ENCODE measurements around the gene LTBP1.

LTBP1 gene

DNA sequence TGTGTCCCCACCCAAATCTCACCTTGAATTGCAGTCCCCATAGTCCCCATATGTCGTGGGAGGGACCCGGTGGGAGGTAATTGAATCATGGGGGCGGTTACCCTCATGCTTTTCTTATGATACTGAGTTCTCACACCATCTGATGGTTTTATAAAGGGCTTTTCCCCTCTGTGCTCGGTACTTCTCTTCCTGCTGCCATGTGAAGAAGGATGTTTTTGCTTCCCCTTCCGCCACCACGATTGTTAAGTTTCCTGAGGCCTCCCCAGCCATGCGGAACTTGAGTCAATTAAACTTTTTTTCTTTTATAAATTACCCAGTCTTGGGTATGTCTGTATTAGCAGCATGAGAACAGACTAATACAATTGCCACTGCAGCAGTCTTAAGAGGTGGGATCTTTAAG is 134.9 kb downstream of the LTBP1 start:
- H4K20me1 ChIP-seq (ENCODE audit: insufficient read depth) = no peaks in the 10 kb centered on the region
- no peak overlapping the region for H3K4me2 ChIP-seq
- no peaks in the 10 kb centered on the region for H3K27me3 ChIP-seq (ENCODE audit: insufficient read depth, low read depth)
- H3K4me1 ChIP-seq (ENCODE audit: low read depth, poor library complexity, severe bottlenecking) = no peaks in the 10 kb centered on the region
- H3K9ac ChIP-seq = no peak overlapping the region
- H3K36me3 ChIP-seq (ENCODE audit: insufficient read depth) = no peaks in the 10 kb centered on the region
- H3K79me2 ChIP-seq (ENCODE audit: insufficient read depth, low read depth) = no peaks in the 10 kb centered on the region
- no peak overlapping the region for H3K4me3 ChIP-seq (IDR thresholded peaks at IDR 0.05; ENCODE audit: insufficient read depth, low read depth, low read length)
- H2AFZ ChIP-seq (ENCODE audit: low read depth) = no peak overlapping the region
- no peak for TF ChIP-seq CTCF (conservative IDR thresholded peaks at IDR 0.05; ENCODE audit: low read depth, low read length)
- no peak overlapping the region for H3K27ac ChIP-seq

GRCh38 chr2:33083699-33084387 is 137.1 kb downstream of the LTBP1 start:
- H3K4me1 ChIP-seq (ENCODE audit: low read depth, poor library complexity, severe bottlenecking) = no peaks in the 10 kb centered on the region
- H3K79me2 ChIP-seq (ENCODE audit: insufficient read depth, low read depth) = no peaks in the 10 kb centered on the region
- H2AFZ ChIP-seq (ENCODE audit: low read depth) = no peak overlapping the region
- no peak overlapping the region for H3K4me3 ChIP-seq (IDR thresholded peaks at IDR 0.05; ENCODE audit: insufficient read depth, low read depth, low read length)
- H3K4me2 ChIP-seq = no peak overlapping the region
- H3K27ac ChIP-seq = no peak overlapping the region
- H4K20me1 ChIP-seq (ENCODE audit: insufficient read depth) = no peaks in the 10 kb centered on the region
- no peaks in the 10 kb centered on the region for H3K36me3 ChIP-seq (ENCODE audit: insufficient read depth)
- TF ChIP-seq CTCF (conservative IDR thresholded peaks at IDR 0.05; ENCODE audit: low read depth, low read length) = no peak
- no peaks in the 10 kb centered on the region for H3K27me3 ChIP-seq (ENCODE audit: insufficient read depth, low read depth)
- H3K9ac ChIP-seq = no peak overlapping the region

- no peaks in the 10 kb centered on the region for H3K79me2 ChIP-seq (ENCODE audit: insufficient read depth, low read depth)
- no peak for TF ChIP-seq CTCF (conservative IDR thresholded peaks at IDR 0.05; ENCODE audit: low read depth, low read length)
- H3K27me3 ChIP-seq (ENCODE audit: insufficient read depth, low read depth) = no peaks in the 10 kb centered on the region
- H3K4me2 ChIP-seq = no peak overlapping the region
- no peak overlapping the region for H3K27ac ChIP-seq
- H4K20me1 ChIP-seq (ENCODE audit: insufficient read depth) = no peaks in the 10 kb centered on the region
- no peak overlapping the region for H3K9ac ChIP-seq
- H3K4me3 ChIP-seq (IDR thresholded peaks at IDR 0.05; ENCODE audit: insufficient read depth, low read depth, low read length) = no peak overlapping the region
- H3K4me1 ChIP-seq (ENCODE audit: low read depth, poor library complexity, severe bottlenecking) = no peaks in the 10 kb centered on the region
- no peaks in the 10 kb centered on the region for H3K36me3 ChIP-seq (ENCODE audit: insufficient read depth)
- no peak overlapping the region for H2AFZ ChIP-seq (ENCODE audit: low read depth)
Measured at GRCh38 chr2:33084433-33084832, 137.7 kb downstream of the LTBP1 start.

DNA sequence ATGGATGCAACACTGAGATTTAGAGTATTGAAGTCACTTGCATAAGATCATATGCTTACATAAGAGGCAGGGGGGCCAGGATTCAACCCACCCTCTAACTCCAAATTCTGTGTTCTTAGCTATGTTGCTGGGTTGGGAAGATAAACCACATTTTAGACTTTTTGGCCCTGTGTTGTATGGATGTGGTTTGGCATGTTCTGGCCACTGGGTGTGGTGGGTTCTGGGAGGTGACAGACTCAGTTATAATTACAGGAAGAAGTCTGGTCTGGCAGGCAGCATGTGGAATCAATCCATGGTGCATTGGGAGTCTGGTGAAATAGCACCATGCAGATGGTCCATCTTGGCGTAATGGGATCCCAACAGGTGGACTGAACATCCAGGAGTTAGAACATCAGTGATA is 138.9 kb downstream of the LTBP1 start:
- Histone ChIP-seq H3K36me3 (ENCODE audit: insufficient read depth) (no peaks in the 10 kb centered on the region), H3K4me1 (ENCODE audit: low read depth, poor library complexity, severe bottlenecking) (peaks cover 3% of the 10 kb centered on the region), H3K79me2 (ENCODE audit: insufficient read depth, low read depth) (no peaks in the 10 kb centered on the region), H3K27ac (no peak overlapping the region), H3K4me2 (no peak overlapping the region), H4K20me1 (ENCODE audit: insufficient read depth) (no peaks in the 10 kb centered on the region), H3K9ac (no peak overlapping the region), H3K27me3 (ENCODE audit: insufficient read depth, low read depth) (no peaks in the 10 kb centered on the region), H3K4me3 (IDR thresholded peaks at IDR 0.05; ENCODE audit: insufficient read depth, low read depth, low read length) (no peak overlapping the region), H2AFZ (ENCODE audit: low read depth) (no peak overlapping the region)
- no peak for TF ChIP-seq CTCF (conservative IDR thresholded peaks at IDR 0.05; ENCODE audit: low read depth, low read length)

Measured in KMS-11 (cell line).